GM19099 (cell line): Measurements from ENCODE around the gene LRRTM4.

ENCODE experiments used
- POLR2A ChIP-seq: IDR thresholded peaks from 3 replicates; pipeline ENCODE4 v1.6.1; 2011; ENCODE audit warnings: low read depth; ENCODE audit not compliant: insufficient read length; ENCODE audit errors: extremely low read depth

The LRRTM4 gene

GRCh38 chr2:77099961-77100360 lies 422.2 kb downstream of the LRRTM4 start:
- no peak for TF ChIP-seq POLR2A

- TF ChIP-seq POLR2A, result no peak
These were observed 427.1 kb downstream of the LRRTM4 start for GRCh38 chr2:77095096-77095495.

DNA sequence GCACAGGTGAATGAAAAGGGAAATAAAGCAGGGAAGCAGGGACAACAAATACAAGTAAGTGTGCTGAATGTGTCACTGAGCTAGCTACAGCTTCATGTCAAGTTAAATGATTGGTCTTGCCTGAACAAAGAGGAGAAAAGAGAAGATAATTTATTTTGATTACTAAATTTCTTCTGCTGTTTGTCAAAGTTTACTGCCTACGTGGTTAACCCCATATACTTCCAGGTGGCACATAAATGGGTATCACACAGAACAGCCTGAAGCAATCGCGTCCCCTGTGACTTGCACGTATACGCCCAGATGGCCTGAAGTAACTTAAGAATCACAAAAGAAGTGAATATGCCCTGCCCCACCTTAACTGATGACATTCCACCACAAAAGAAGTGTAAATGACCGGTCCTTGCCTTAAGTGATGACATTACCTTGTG lies 434.2 kb downstream of the LRRTM4 start:
- no peak for TF ChIP-seq POLR2A

- no peak for TF ChIP-seq POLR2A
These were observed 435.7 kb downstream of the LRRTM4 start for GRCh38 chr2:77086478-77086877.

DNA sequence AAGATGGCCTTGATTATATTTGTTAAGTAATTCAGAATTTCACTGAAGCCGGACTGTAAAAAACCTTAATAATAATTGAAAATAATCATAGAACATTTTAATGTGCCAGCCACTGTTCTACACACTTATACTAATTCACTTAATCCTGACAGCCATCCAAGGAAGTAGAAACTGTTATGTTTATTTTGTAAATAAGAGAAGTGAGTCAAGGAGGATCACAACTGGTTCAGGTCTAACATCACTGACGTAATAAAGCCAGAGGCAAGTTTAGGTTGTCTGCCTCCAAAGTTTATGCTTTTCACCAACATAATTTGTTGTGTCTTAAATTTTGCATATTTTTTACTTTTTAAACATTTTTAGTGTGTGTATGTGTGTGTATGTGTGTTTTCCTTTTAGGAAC lies 436.1 kb downstream of the LRRTM4 start:
- no peak for TF ChIP-seq POLR2A

- TF ChIP-seq POLR2A, result no peak
These were observed 436.6 kb downstream of the LRRTM4 start for GRCh38 chr2:77085561-77085960.

DNA sequence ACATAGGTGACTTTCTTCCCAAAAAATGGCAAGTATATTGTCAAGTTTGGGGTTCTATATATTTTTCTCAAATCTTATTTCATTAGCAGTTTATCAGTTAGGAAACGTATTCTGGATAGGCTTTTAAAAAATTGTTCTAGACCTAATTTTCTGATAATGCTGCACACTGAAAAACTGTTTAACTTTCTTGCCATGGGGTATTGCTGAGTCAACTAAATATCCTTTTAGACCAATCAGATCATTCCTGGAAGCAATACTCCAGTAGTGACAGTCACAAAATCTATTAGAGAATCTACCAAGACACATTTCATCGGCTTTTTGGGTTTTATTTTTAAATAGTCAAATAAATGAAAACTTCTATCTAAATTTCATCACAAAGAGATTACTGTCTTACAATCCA lies 440.6 kb downstream of the LRRTM4 start:
- TF ChIP-seq POLR2A, result no peak

DNA sequence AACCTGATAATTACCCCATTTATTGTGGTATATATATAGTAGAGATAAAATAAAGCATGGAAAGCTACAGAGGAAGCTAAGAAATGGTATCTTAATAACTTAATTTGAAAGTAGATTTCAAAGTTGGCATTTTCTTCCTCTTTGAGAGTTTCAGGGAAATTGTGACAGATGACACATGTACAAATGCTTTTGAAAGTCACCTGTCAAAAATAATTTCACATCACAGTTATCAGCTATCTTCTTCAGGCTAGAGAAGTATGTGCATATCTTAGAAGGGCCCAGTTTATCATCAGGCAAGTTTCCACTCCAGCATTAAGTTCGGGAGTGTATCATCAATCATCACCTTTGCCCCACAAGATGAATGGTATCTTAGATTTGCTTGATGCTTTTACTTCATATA lies 457.9 kb downstream of the LRRTM4 start:
- TF ChIP-seq POLR2A, result no peak

DNA sequence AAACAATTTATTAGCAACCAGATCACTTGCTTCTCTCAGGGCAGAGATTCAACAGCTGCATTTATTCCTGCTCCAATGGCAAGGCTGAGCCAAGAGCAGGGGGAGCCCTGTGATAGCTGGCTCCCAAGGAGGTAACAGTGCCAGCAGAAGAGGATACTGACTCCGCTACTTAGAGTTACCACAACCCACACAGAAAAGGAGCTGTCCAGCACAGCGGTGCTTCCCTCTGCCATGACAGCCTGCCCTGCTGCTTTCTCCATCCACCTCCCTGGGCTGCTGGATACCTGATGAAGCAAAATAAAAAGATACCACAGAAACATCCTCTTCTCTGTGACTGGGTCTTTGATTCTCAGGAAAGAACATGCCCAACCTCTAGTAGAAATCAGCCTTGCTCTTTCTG lies 467.2 kb downstream of the LRRTM4 start:
- no peak for TF ChIP-seq POLR2A

DNA sequence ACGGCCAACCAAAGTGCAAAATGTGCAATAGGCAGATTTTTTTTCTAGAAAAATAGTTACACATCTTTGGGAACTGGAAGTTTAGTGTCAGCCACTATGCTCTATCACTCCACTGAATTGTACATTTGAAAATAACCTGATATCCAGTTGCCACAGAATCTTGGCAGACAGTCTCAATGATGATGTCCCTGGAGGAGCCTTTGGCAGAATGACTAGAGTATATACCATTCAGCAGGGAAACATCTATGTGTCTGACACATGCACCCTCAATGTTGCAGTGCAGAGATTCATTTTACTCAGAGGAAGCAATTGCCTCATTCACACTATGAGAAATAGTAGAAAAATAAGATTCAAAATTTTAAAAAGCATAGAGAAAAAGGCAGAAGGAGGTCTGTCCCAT lies 475.8 kb downstream of the LRRTM4 start:
- TF ChIP-seq POLR2A, result no peak

DNA sequence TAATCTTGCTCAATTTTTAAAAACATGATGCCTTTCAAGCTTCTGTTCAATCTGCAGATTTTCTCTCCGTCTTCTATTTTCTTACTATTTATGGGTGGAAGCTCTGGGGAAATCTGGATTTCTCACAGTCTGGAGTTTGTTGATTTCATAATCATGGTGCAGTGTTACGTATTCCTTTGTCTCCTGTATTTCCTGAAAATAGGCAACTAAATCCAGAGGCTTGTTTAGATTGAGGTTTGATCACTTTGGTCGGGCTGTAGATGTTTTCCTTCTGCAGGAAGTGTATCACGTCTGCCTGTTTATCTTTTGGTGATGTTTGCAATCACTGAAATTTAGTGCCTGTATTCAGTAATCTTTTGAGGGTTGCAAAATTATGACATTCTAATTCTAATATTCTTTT lies 487.7 kb downstream of the LRRTM4 start:
- no peak for TF ChIP-seq POLR2A

DNA sequence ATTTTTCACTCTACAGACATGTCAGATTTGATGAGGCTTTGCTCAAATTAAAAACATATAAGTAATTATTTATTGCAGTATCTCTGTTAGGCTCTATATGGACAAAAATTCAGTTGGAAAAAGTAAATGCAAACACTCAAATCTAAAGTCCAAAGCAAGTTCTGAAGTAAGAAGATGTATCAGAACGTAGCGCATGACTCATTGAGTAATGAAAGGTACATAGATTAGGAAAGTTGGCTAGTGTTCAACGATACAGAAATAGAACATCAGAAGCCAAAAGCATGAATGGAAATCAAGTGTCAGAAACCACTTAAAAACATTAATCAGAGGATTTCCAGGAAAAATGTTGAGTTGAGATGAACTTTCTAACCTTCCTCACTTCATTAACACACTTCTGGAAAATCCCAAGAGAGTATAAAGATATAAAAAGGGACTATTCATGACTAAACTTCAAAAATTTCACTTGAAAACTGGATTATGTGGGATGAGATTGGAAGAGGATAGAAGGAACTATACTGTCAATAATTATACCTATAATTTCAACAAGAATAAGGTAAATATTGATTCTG lies 494.1 kb downstream of the LRRTM4 start:
- no peak for TF ChIP-seq POLR2A

GRCh38 chr2:77025714-77026113 lies 496.5 kb downstream of the LRRTM4 start:
- TF ChIP-seq POLR2A, result no peak

GRCh38 chr2:77021161-77021560 lies 501.0 kb downstream of the LRRTM4 start:
- TF ChIP-seq POLR2A, result no peak

DNA sequence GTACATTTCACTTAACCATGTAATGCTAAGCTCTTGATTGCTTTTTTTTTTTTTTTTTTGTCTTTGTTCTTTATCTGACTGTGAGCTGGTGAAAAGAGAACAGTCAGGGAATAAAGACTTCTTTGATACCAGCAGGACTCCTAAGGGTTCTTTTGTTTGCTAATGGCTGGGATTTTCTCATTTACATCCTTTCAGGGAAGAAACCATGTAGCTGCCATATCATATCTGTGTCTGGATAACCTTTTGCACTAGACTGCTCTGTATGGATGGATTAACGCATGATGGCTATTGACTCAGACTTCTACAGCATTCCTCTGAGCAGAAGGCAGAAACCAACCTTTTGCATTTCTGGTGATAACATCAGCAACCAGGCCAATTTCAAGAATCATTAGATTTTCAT lies 504.0 kb downstream of the LRRTM4 start:
- TF ChIP-seq POLR2A, result no peak

DNA sequence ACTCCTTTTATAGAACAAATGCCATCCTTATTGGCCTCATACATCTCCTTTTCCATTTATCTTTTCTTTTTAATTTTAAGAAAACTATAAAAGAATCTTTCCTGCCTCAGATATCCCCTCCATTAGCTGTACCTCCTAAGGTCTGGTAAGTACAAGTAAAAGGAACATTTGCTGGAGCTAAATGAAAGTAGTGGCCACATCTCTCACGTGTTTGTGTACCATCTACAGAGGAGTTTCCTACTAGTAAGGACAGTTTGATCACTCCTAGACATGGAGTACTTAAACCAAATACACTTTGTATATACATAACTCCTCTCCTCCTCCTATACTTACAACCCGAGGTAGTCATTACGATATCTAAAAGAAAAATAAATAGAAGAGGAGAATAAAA lies 504.8 kb downstream of the LRRTM4 start:
- TF ChIP-seq POLR2A, result no peak
